B cell (primary cell): ENCODE data around the gene HDAC1. TPM values are rescaled to one million over a fixed set of nuclear protein-coding genes. Genes with fewer than 3 reads are reported as not detected.

Experiments used
- ATAC-seq: fragments of 200-7000 bp; cut with Tn5 transposase; one replicate; pipeline ENCODE4 v1.10.0; 2021; ENCODE audit warnings: low read depth, mild to moderate bottlenecking, moderate number of reproducible peaks, moderate library complexity
- CTCF ChIA-PET: fragments of 350-600 bp; sonication (Branson Sonifier 250); formaldehyde crosslinking; loops from one replicate; lab custom pipeline; 2021; ENCODE audit warnings: antibody characterized with exemption, inconsistent platforms; lab: Charles Lee
- POLR2A ChIA-PET: fragments of 350-600 bp; sonication (Branson Sonifier 250); formaldehyde crosslinking; loops from one replicate; lab custom pipeline; 2021; ENCODE audit warnings: antibody characterized with exemption; lab: Charles Lee
- DNase-seq: peaks from one replicate; pipeline ENCODE4 v3.0.0; 2013
- H2AFZ ChIP-seq: 2 replicates; pipeline ENCODE4 v1.6.1; 2012; ENCODE audit warnings: mild to moderate bottlenecking, low read depth, low read length; ENCODE audit not compliant: insufficient read depth, poor library complexity, severe bottlenecking
- H3K27ac ChIP-seq, 2 donors: 1 replicate in 1 of 2; 2 replicates in 1 of 2; pipeline ENCODE4 v1.5.1; 2012 to 2013; ENCODE audit warnings: low read length in 2 of 2, mild to moderate bottlenecking in 2 of 2, moderate library complexity in 1 of 2
- H3K27me3 ChIP-seq, 4 experiments: fragments of 200-600 bp in 1 of 4; sonication (generic) in 1 of 4; replicated peaks in 1 of 4; 1 replicate in 2 of 4; 2 replicates in 2 of 4; pipeline versions ENCODE4 v1.6.1 to v1.7.0; 2013 to 2016; ENCODE audit warnings: low read length in 3 of 4, mild to moderate bottlenecking in 2 of 4, mixed read lengths in 1 of 4, moderate library complexity in 1 of 4; ENCODE audit not compliant: insufficient read depth in 4 of 4, control insufficient read depth in 3 of 4; ENCODE audit errors: control extremely low read depth in 1 of 4
- H3K36me3 ChIP-seq, 2 experiments: replicated peaks in 1 of 2; 1 replicate in 1 of 2; 2 replicates in 1 of 2; pipeline versions ENCODE4 v1.6.1 to v1.7.1; 2013; ENCODE audit warnings: low read length in 1 of 2; ENCODE audit not compliant: insufficient read depth in 2 of 2, control insufficient read depth in 1 of 2; ENCODE audit errors: control extremely low read depth in 1 of 2, extremely low read depth in 1 of 2
- H3K4me1 ChIP-seq, 2 donors: fragments of 200-600 bp in 1 of 2; sonication (generic) in 1 of 2; 1 replicate in 1 of 2; 2 replicates in 1 of 2; pipeline versions ENCODE4 v1.5.1 to v1.6.1; 2013 to 2017; ENCODE audit warnings: low read length in 2 of 2; ENCODE audit not compliant: control insufficient read depth in 2 of 2, insufficient read depth in 2 of 2
- H3K4me2 ChIP-seq: replicated peaks from 2 replicates; pipeline ENCODE3; 2012; ENCODE audit warnings: mild to moderate bottlenecking, low read depth, low read length; ENCODE audit not compliant: poor library complexity, severe bottlenecking
- H3K4me3 ChIP-seq, 5 experiments: fragments of 200-600 bp in 1 of 5; sonication (generic) in 1 of 5; 1 replicate in 3 of 5; 2 replicates in 2 of 5; pipeline versions ENCODE4 v1.5.1 to v1.7.0; 2011 to 2016; ENCODE audit warnings: low read length in 4 of 5, mild to moderate bottlenecking in 4 of 5, low read depth in 2 of 5, control low read depth in 1 of 5, moderate library complexity in 1 of 5; ENCODE audit not compliant: insufficient read depth in 1 of 5; ENCODE audit errors: control extremely low read depth in 1 of 5, extremely low read depth in 1 of 5
- H3K79me2 ChIP-seq: fragments of 200-600 bp; sonication (generic); one replicate; pipeline ENCODE4 v1.6.0; 2016; ENCODE audit warnings: low read length; ENCODE audit not compliant: control insufficient read depth, insufficient read depth
- H3K9ac ChIP-seq: fragments of 200-600 bp; sonication (generic); 2 replicates; pipeline ENCODE4 v1.6.1; 2017; ENCODE audit warnings: mild to moderate bottlenecking, low read length, moderate library complexity
- H3K9me3 ChIP-seq, 3 donors: one replicate each; pipeline versions ENCODE4 v1.6.1 to v1.7.1; 2013; ENCODE audit warnings: low read length in 2 of 3; ENCODE audit not compliant: control insufficient read depth in 2 of 3, insufficient read depth in 1 of 3; ENCODE audit errors: control extremely low read depth in 1 of 3
- H4K20me1 ChIP-seq: 2 replicates; pipeline ENCODE4 v1.6.0; 2012; ENCODE audit warnings: mild to moderate bottlenecking, low read length; ENCODE audit not compliant: insufficient read depth, control insufficient read depth, poor library complexity, severe bottlenecking
- H3K27ac Mint-ChIP-seq: one replicate; pipeline ENCODE4 v1.8.0; 2021; ENCODE audit warnings: mixed read lengths
- H3K27me3 Mint-ChIP-seq: one replicate; pipeline ENCODE4 v1.8.0; 2021; ENCODE audit warnings: mixed read lengths
- H3K4me1 Mint-ChIP-seq: one replicate; pipeline ENCODE4 v1.8.0; 2021; ENCODE audit warnings: mixed read lengths
- H3K4me3 Mint-ChIP-seq: one replicate; pipeline ENCODE4 v1.8.0; 2021; ENCODE audit warnings: mixed read lengths
- H3K9me3 Mint-ChIP-seq: one replicate; pipeline ENCODE4 v1.8.0; 2022; ENCODE audit warnings: mixed read lengths; ENCODE audit not compliant: insufficient read depth
- EZH2 ChIP-seq: IDR thresholded peaks from 2 replicates; pipeline ENCODE4 v1.6.1; 2012; ENCODE audit warnings: borderline replicate concordance, low read depth, mild to moderate bottlenecking, moderate library complexity, low read length; ENCODE audit not compliant: insufficient read depth, poor library complexity, severe bottlenecking
- WGBS: methylation state at CpG from one replicate; pipeline ENCODE4 v1.1.5; 2013; ENCODE audit warnings: missing lambda C conversion rate; ENCODE audit not compliant: insufficient coverage; 5-methylcytosine and 5-hydroxymethylcytosine counted together
- intact Hi-C: fragments of 100-400 bp; cut with micrococcal nuclease; formaldehyde crosslinking; loops from one replicate; pipeline ENCODE4 v1.10.0; 2022
- polyA plus RNA-seq: library from polyadenylated mRNA; depleted of rRNA; stranded (reverse); fragments of >200 nt; gene quantifications from 2 replicates; pipeline ENCODE4 v1.2.3, GENCODE V29; 2012
- total RNA-seq, 2 donors: library from RNA; stranded (reverse); fragments of 120-200 nt in 1 of 2; gene quantifications; 1 replicate in 1 of 2; 2 replicates in 1 of 2; pipeline versions ENCODE4 v1.2.3 to v1.2.4, GENCODE V29; 2013 to 2022
- TF ChIP-seq, protein P1 (sequence below): fragments of 200-600 bp; IDR thresholded peaks from one replicate; pipeline ENCODE4 v1.8.0; 2022; ENCODE audit warnings: antibody characterized with exemption, mild to moderate bottlenecking

HDAC1 gene
- total and polyA plus RNA-seq, 2 donors (not counting 1 experiment from before 2014, with no cell fraction given) = 184 to 205 TPM

DNA sequence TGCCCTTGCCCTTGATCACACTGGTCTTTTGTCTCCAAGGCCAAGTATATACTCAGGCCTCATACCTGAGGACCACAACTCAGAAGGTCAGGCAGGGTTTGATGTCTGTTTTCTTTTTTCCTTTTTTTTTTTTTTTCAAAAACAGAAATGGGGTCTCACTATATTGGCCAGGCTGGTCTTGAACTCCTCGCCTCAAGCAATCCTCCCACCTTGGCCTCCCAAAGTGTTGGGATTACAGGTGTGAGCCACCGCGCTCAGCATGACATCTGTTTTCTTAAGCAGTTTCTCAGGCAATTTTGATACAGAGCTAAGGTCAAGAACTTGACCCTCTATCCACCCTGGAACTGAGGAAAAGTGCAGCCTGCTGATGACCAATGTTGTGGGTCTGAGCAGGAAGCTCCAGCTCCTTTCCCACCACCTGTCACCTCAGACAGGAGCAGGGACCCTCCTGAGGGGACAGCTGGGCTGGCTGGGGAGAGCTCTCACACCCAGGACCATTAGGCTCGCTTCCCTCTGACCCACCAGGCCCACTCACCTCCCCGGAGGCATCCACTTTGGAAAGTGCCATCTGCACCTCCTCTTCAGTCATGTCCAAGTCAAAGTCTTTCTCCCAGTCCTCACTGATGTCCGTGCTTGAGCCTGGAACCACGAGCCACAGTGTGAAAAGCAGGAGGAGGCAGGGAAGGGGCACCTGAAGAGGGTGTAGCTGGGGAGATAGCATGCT, 76.2 kb downstream of the HDAC1 start:
- Histone ChIP-seq H3K4me2 (no peak overlapping the region), H3K27me3 (no peaks in the 10 kb centered on the region), H3K4me3 (no peak overlapping the region), H3K36me3 (peaks cover 2 to 51% of the 10 kb centered on the region in 2 experiments), H4K20me1 (peaks cover 14% of the 10 kb centered on the region), H3K79me2 (no peaks in the 10 kb centered on the region), H2AFZ (no peak overlapping the region), H3K9me3 (no peaks in the 10 kb centered on the region), H3K4me1 (peaks cover 10 to 13% of the 10 kb centered on the region in 2 donors), H3K27ac (no peak overlapping the region), H3K9ac (no peak overlapping the region)
- TF ChIP-seq EZH2 = no peak
- TF ChIP-seq, protein P1, sequence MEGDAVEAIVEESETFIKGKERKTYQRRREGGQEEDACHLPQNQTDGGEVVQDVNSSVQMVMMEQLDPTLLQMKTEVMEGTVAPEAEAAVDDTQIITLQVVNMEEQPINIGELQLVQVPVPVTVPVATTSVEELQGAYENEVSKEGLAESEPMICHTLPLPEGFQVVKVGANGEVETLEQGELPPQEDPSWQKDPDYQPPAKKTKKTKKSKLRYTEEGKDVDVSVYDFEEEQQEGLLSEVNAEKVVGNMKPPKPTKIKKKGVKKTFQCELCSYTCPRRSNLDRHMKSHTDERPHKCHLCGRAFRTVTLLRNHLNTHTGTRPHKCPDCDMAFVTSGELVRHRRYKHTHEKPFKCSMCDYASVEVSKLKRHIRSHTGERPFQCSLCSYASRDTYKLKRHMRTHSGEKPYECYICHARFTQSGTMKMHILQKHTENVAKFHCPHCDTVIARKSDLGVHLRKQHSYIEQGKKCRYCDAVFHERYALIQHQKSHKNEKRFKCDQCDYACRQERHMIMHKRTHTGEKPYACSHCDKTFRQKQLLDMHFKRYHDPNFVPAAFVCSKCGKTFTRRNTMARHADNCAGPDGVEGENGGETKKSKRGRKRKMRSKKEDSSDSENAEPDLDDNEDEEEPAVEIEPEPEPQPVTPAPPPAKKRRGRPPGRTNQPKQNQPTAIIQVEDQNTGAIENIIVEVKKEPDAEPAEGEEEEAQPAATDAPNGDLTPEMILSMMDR = no peak
- H3K4me1 Mint-ChIP-seq = peaks cover 13% of the 10 kb centered on the region
- WGBS = 100% methylated on average over 6 of the region's 7 CpGs
- ATAC-seq = no peak
- DNase-seq = no peak
- H3K27me3 Mint-ChIP-seq = no peaks in the 10 kb centered on the region
- H3K4me3 Mint-ChIP-seq = no peak overlapping the region
- ChIA-PET CTCF (interaction anchor here (0.7 to 1.2 kb wide), 4 partner anchors 12 to 211 kb away, joined by 3 to 4 read pairs (median 4); no protein-coding TSS in a partner anchor), POLR2A (interaction anchor here (1.0 kb wide), 1 partner anchor 32 kb away, joined by 3 read pairs; the partner anchor contains the start of gene MARCKSL1)
- H3K27ac Mint-ChIP-seq = no peak overlapping the region
- no peaks in the 10 kb centered on the region for H3K9me3 Mint-ChIP-seq
- intact Hi-C loops = no loop called here
